HL-60 (cell line): Measurements from ENCODE around the gene CLDN12.

Source experiments
- DNase-seq, 2 experiments: peaks; one replicate each; pipeline ENCODE4 v3.0.0-alpha.2; 2010 to 2020; ENCODE audit warnings: low read depth in 1 of 2, low spot score in 1 of 2
- H3K27ac ChIP-seq: fragments of 250-450 bp; sonication (Bioruptor Pico); replicated peaks from 2 replicates; pipeline ENCODE4 v1.5.1; 2020; ENCODE audit warnings: mild to moderate bottlenecking, moderate library complexity
- H3K27me3 ChIP-seq: fragments of 250-450 bp; sonication (Bioruptor Pico); 2 replicates; pipeline ENCODE4 v1.5.1; 2021; ENCODE audit warnings: mild to moderate bottlenecking, moderate library complexity; ENCODE audit not compliant: insufficient read depth, poor library complexity, severe bottlenecking
- H3K4me3 ChIP-seq: replicated peaks from 2 replicates; pipeline ENCODE4 v1.5.1; 2011; ENCODE audit warnings: mild to moderate bottlenecking, control low read depth, low read length; ENCODE audit not compliant: insufficient read depth
- CTCF ChIP-seq: IDR thresholded peaks from one replicate; pipeline ENCODE4 v1.5.1; 2011; ENCODE audit warnings: low read length, control low read depth, inconsistent platforms; ENCODE audit not compliant: insufficient read depth
- GABPA ChIP-seq: IDR thresholded peaks from 2 replicates; pipeline ENCODE4 v1.6.1; 2012; ENCODE audit warnings: low read depth
- POLR2AphosphoS5 ChIP-seq: IDR thresholded peaks from 2 replicates; pipeline ENCODE4 v1.6.1; 2012; ENCODE audit warnings: low read depth
- REST ChIP-seq: IDR thresholded peaks from 2 replicates; pipeline ENCODE4 v1.6.1; 2012; ENCODE audit warnings: low read depth; ENCODE audit not compliant: insufficient replicate concordance
- SPI1 ChIP-seq: IDR thresholded peaks from 2 replicates; pipeline ENCODE4 v1.6.1; 2012; ENCODE audit warnings: low read depth, mild to moderate bottlenecking, borderline replicate concordance

The CLDN12 gene

DNA sequence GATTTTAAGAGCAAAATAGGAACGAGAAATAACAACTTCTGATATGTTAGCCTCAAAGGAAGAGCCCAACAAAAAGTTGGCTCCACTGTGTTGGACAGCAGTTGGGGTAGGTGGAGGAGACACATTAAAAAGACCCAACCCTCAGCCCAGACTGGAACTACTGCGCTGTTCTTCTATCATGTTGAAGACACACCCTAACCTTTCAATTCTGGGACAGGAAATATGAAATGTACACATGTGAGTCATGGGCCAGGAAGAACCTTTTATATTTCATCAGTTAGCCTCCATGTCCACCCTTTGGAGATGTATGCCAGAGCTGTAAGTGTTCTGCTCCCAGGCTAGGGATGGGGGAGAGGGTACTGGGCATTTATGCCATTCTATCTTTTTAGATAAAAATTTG lies 22.1 kb downstream of the CLDN12 start:
- Histone ChIP-seq H3K27me3 (no peaks in the 10 kb centered on the region), H3K4me3 (no peak overlapping the region), H3K27ac (no peak overlapping the region)
- TF ChIP-seq GABPA (no peak), SPI1 (no peak), CTCF (no peak), POLR2AphosphoS5 (no peak), REST (no peak)
- no peak for DNase-seq

DNA sequence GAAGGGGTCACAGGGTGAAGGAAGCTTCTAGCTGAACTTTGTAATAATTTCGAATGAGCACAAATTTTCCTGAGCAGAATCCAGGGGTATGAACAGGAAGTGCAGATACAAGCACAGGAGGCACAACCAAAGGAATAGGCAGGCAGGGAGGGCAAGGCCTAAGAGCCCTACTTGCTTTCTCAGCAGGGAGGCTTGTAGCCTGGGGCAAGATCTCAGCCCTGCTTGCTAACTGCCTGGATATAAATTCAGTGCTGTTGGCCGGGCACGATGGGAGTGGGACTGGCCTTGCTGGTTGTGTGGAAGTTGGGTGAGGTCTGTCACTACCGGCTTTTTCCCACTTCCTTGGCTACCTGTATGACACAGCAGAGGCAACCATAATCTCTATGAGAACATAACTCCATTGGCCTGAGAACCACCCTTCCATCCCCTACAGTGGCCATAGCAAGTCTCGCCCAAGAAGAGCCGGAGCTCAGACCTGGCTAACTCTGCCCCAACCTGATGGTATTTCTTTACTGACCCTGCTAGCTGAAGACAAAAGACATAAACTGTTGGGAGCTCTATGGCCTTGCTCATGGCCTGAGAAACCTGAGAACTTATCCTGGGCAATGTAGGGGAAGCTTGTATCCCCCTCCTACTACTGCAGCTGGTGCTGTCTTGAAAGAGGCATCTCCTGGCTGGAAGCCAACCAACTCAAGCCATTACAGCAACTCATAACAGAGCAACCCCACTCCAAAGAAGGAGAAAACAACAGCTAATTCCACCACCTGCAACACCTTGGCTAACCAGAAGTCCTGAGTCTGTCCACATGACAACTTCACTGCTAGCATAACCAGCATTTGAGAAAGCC lies 27.6 kb downstream of the CLDN12 start:
- DNase-seq: no peak

GRCh38 chr7:90432752-90433151 lies 29.5 kb downstream of the CLDN12 start:
- DNase-seq: no peak
- no peak for TF ChIP-seq CTCF
- no peak for TF ChIP-seq REST
- TF ChIP-seq GABPA: no peak
- TF ChIP-seq POLR2AphosphoS5: no peak
- no peak for TF ChIP-seq SPI1
- H3K27ac ChIP-seq: no peak overlapping the region
- H3K4me3 ChIP-seq: no peak overlapping the region
- H3K27me3 ChIP-seq: no peaks in the 10 kb centered on the region

More for the DNA sequence above, 27.6 kb downstream of the CLDN12 start:
- H3K27me3 ChIP-seq: no peaks in the 10 kb centered on the region
- H3K27ac ChIP-seq: no peak overlapping the region
- no peak overlapping the region for H3K4me3 ChIP-seq
- no peak for TF ChIP-seq REST
